ENCODE measurements around the gene C4orf54. TPM values are rescaled to one million over a fixed set of nuclear protein-coding genes. Genes with fewer than 3 reads are reported as not detected.

C4orf54 gene
- not detected for total RNA-seq

DNA sequence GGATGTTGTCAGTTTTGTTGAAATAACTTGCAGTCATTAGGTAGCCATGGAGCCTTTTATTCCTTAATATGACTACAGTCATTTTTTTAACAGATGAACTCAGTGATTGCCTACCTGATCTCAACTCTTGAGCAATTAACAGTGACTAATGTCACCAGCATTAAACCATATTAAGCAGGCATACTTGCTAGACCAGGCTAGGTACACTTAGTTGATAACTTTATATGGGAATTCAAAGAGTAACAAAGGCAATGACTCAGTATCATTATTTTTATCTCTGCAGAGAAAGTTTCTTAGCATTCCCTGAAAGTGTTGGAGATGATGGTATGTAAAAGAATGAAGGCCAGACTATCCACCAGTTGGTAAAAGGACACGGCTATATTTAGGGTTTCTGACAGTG is at the start of gene C4orf54:
Gene C4orf54 (minus strand): TSS at position 31 of the 400 bp plus-strand sequence. CDS start 3,180 bp downstream, outside the sequence.
- no peaks in the 10 kb centered on the region for H3K27me3 ChIP-seq
- TF ChIP-seq, protein P1, sequence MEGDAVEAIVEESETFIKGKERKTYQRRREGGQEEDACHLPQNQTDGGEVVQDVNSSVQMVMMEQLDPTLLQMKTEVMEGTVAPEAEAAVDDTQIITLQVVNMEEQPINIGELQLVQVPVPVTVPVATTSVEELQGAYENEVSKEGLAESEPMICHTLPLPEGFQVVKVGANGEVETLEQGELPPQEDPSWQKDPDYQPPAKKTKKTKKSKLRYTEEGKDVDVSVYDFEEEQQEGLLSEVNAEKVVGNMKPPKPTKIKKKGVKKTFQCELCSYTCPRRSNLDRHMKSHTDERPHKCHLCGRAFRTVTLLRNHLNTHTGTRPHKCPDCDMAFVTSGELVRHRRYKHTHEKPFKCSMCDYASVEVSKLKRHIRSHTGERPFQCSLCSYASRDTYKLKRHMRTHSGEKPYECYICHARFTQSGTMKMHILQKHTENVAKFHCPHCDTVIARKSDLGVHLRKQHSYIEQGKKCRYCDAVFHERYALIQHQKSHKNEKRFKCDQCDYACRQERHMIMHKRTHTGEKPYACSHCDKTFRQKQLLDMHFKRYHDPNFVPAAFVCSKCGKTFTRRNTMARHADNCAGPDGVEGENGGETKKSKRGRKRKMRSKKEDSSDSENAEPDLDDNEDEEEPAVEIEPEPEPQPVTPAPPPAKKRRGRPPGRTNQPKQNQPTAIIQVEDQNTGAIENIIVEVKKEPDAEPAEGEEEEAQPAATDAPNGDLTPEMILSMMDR (IDR thresholded peaks at IDR 0.05) = no peak
- TF ChIP-seq POLR2A (IDR thresholded peaks at IDR 0.05) (no peak), EP300 (IDR thresholded peaks at IDR 0.05) (no peak)
- H3K36me3 ChIP-seq = no peaks in the 10 kb centered on the region
- 92 to 98% methylated on average over 1 of the region's 1 CpG for WGBS, 2 donors
- no peak within 1 kb of the TSS for H3K4me3 ChIP-seq
- DNase-seq (ENCODE audit: low spot score in 2 of 2) = no peak
- H3K4me1 ChIP-seq = no peaks in the 10 kb centered on the region
- no peak within 1 kb of the TSS for H3K27ac ChIP-seq
- H3K9me3 ChIP-seq = no peaks in the 10 kb centered on the region

DNA sequence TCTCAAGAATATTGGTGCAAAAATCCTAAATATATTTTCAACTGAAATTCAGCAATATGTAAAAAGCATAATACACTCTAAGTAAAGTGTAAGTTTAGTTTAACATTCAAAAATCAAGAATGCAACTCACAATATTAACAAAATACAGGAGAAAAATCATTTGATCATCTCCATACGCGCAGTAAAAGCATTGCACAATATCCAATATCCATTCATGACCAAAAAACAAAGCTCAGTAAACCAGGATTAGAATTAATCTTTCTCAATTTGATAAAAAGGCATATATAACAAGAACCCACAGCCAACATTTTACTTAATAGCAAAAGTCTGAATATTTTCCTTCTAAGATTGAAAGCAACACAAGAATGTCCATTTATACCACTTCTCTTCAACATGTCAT is 48.3 kb upstream of the C4orf54 start:
- WGBS, 2 donors = 97% methylated on average over 2 of the region's 2 CpGs
- Histone ChIP-seq H3K36me3 (no peaks in the 10 kb centered on the region), H3K9me3 (peaks cover 0 to 12% (median 0%) of the 10 kb centered on the region in 4 donors), H3K27ac (no peak overlapping the region), H3K4me1 (no peaks in the 10 kb centered on the region), H3K4me3 (no peak overlapping the region), H3K27me3 (no peaks in the 10 kb centered on the region)
- TF ChIP-seq POLR2A (IDR thresholded peaks at IDR 0.05) = no peak
- no peak for TF ChIP-seq EP300 (IDR thresholded peaks at IDR 0.05)
- TF ChIP-seq, protein P1 (IDR thresholded peaks at IDR 0.05) = no peak
- DNase-seq (ENCODE audit: low spot score in 2 of 2) = no peak

DNA sequence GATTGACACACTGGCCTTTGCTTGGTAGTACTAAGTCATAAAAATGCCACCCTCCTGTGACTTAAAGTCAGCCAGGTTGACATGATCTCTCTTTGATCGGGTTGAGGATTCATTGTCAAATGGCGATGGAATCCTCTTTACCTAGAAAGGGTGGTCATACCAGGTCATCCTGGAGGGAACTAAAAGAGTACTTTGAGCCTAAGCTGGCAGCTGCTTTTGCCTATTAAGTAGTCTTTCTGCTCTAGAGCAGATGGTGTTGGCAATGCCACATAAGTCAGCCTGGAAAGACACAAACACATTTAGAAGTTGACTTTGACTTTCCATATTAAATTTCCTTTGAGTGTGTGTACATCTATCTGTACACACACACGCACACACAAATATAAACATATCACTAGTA is 39.2 kb upstream of the C4orf54 start:
- Histone ChIP-seq H3K4me1 (no peaks in the 10 kb centered on the region), H3K9me3 (peaks cover 0 to 5% (median 0%) of the 10 kb centered on the region in 4 donors), H3K36me3 (no peaks in the 10 kb centered on the region), H3K27me3 (no peaks in the 10 kb centered on the region), H3K4me3 (no peak overlapping the region), H3K27ac (no peak overlapping the region)
- WGBS, 2 donors = 91 to 93% methylated on average over 3 of the region's 3 CpGs
- DNase-seq (ENCODE audit: low spot score in 2 of 2) = no peak
- TF ChIP-seq POLR2A (IDR thresholded peaks at IDR 0.05) = no peak
- TF ChIP-seq, protein P1 (IDR thresholded peaks at IDR 0.05) = no peak
- no peak for TF ChIP-seq EP300 (IDR thresholded peaks at IDR 0.05)

DNA sequence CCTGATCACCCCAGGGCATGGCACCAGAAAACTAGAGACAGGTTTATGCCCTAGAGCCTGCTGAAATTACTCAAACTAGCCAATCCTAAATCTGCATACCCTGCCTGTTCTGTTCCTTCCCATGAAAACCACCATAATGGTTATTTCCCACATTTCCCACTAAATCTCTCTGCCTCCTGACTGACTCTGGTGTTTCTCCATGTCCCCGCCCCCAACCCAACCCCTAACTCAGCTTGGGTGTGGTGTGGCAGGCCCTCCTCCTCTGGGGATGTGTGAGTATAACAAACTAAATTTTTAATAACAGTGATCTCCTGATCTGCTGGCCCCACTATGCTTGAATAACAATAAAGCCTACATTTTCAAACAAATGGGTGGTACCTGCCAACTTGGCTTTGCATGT is 35.5 kb upstream of the C4orf54 start:
- no peak for DNase-seq (ENCODE audit: low spot score in 2 of 2)
- Histone ChIP-seq H3K4me1 (no peaks in the 10 kb centered on the region), H3K27me3 (no peaks in the 10 kb centered on the region), H3K9me3 (peaks cover 0 to 25% (median 2%) of the 10 kb centered on the region in 4 donors), H3K4me3 (no peak overlapping the region), H3K27ac (no peak overlapping the region), H3K36me3 (no peaks in the 10 kb centered on the region)
- TF ChIP-seq POLR2A (IDR thresholded peaks at IDR 0.05) (no peak), EP300 (IDR thresholded peaks at IDR 0.05) (no peak)
- TF ChIP-seq, protein P1 (IDR thresholded peaks at IDR 0.05) = no peak
- 61 to 70% methylated on average over 1 of the region's 1 CpG for WGBS, 2 donors

DNA sequence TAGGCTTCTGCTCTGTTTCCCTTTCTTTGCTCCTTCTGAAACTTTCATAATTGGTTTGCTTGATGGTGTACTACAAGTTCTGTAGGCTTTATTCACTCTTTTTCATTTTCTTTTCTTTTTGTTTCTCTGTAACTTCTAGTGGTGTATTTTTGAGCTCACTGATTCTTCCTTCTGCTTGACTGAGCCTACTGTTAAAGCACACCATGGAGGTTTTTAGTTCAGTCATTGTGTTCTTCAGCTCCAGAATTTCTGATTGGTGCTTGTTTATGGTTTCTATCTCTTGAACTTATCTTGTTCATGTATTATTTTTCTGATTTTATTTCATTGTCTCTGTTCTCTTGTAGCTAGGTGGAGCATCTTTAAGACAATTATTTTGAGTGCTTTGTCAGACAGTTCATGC is 33.4 kb upstream of the C4orf54 start:
- Histone ChIP-seq H3K4me1 (no peaks in the 10 kb centered on the region), H3K4me3 (no peak overlapping the region), H3K27me3 (no peaks in the 10 kb centered on the region), H3K27ac (no peak overlapping the region), H3K36me3 (no peaks in the 10 kb centered on the region), H3K9me3 (peaks cover 0 to 25% (median 2%) of the 10 kb centered on the region in 4 donors)
- no peak for DNase-seq (ENCODE audit: low spot score in 2 of 2)
- TF ChIP-seq, protein P1 (IDR thresholded peaks at IDR 0.05) = no peak
- TF ChIP-seq EP300 (IDR thresholded peaks at IDR 0.05) = no peak
- no peak for TF ChIP-seq POLR2A (IDR thresholded peaks at IDR 0.05)

All from tibial nerve (tissue), 4 donors.